Measurements from ENCODE around the gene TBC1D7. TPM values are rescaled to one million over a fixed set of nuclear protein-coding genes. Genes with fewer than 3 reads are reported as not detected.
A peak's percentile ranks its signal among the peaks of the same experiment; 100 is the strongest.

Gene TBC1D7
- total RNA-seq, 6 donors from 2014 or later: 8.1 to 32.5 (median 14.3) TPM

DNA sequence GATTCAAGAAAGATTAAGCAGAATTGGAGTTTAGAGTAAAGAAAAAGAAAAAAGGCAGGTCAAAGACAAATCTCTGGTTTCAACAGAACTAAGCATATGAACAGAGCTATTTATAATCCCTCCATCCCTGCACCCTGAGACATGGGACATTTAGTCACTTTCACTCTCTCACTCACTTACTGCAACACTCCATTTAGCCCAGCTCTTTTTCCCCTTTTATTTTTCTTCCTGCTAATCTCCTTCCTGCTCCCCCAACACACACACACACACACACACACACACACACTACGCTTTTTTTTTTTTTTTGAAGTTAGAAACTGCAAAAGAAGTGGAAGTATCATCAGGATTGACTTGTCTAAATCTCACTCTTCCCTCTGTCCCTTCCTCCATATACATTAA, 45.1 kb upstream of the TBC1D7 start:
- peaks cover 0 to 6% (median 2%) of the 10 kb centered on the region in 4 donors for H3K4me1 ChIP-seq
- no peaks in the 10 kb centered on the region for H3K36me3 ChIP-seq
- no peak for TF ChIP-seq POLR2AphosphoS5 (IDR thresholded peaks at IDR 0.05)
- TF ChIP-seq, protein P1, sequence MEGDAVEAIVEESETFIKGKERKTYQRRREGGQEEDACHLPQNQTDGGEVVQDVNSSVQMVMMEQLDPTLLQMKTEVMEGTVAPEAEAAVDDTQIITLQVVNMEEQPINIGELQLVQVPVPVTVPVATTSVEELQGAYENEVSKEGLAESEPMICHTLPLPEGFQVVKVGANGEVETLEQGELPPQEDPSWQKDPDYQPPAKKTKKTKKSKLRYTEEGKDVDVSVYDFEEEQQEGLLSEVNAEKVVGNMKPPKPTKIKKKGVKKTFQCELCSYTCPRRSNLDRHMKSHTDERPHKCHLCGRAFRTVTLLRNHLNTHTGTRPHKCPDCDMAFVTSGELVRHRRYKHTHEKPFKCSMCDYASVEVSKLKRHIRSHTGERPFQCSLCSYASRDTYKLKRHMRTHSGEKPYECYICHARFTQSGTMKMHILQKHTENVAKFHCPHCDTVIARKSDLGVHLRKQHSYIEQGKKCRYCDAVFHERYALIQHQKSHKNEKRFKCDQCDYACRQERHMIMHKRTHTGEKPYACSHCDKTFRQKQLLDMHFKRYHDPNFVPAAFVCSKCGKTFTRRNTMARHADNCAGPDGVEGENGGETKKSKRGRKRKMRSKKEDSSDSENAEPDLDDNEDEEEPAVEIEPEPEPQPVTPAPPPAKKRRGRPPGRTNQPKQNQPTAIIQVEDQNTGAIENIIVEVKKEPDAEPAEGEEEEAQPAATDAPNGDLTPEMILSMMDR (IDR thresholded peaks at IDR 0.05): no peak
- TF ChIP-seq EP300 (IDR thresholded peaks at IDR 0.05): no peak
- TF ChIP-seq POLR2A (IDR thresholded peaks at IDR 0.05): no peak
- DNase-seq (no peak), ATAC-seq (ENCODE audit: low FRiP score in 2 of 2) (no peak)
- no peaks in the 10 kb centered on the region for H3K9me3 ChIP-seq
- WGBS, 2 donors: 48 to 60% methylated on average over 1 of the region's 1 CpG
- H3K4me3 ChIP-seq: no peak overlapping the region
- no peaks in the 10 kb centered on the region for H3K27me3 ChIP-seq
- peak overlapping the region in 1 of 4 donors; percentile 12 for H3K27ac ChIP-seq

DNA sequence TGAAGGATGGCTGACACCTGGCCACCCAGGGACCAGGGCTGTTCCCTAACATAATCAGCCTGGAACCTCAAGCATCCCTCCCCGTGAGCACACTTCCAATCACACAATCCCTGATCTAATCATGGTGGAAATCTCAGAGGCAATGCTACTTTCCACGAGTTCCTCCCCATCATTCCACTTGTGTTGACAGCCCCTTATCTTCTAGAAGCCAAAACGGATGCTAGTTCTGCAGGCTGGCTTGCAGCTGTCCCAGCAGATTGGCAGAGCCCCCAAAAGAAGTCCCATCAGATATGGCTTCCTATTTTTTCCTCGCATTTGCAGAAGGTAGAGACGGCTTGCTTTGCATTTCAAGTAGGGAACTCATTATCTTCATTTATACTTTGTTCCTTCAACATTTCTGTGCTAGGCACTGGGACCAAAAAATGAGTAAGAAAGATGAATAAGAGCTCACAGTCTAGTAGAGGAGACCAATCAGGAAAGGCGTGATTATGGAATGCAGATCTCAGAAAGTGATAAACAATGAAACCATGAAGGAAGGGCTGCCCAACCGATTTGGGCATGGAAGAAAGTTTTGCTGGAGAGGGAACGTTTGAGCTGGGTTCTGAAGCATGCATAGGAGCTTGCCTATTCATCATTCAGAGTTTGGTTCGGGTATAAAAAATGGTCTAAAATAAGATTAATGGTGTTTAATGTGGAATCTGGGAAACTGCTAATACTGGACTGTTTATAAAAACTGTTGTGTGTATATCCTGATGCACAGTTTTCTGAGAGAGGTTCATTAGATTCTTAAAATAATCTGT, 44.6 kb upstream of the TBC1D7 start:
- H3K36me3 ChIP-seq: no peaks in the 10 kb centered on the region
- DNase-seq (no peak), ATAC-seq (ENCODE audit: low FRiP score in 2 of 2) (no peak)
- WGBS, 2 donors: 59 to 64% methylated on average over 9 of the region's 9 CpGs
- TF ChIP-seq, protein P1 (IDR thresholded peaks at IDR 0.05): no peak
- TF ChIP-seq EP300 (IDR thresholded peaks at IDR 0.05) (no peak), POLR2AphosphoS5 (IDR thresholded peaks at IDR 0.05) (no peak), POLR2A (IDR thresholded peaks at IDR 0.05) (no peak)
- no peaks in the 10 kb centered on the region for H3K27me3 ChIP-seq
- peak overlapping the region in 2 of 4 donors; percentile 14 to 65 for H3K27ac ChIP-seq
- no peak overlapping the region for H3K4me3 ChIP-seq
- H3K4me1 ChIP-seq: peaks cover 0 to 11% (median 7%) of the 10 kb centered on the region in 4 donors
- H3K9me3 ChIP-seq: no peaks in the 10 kb centered on the region

DNA sequence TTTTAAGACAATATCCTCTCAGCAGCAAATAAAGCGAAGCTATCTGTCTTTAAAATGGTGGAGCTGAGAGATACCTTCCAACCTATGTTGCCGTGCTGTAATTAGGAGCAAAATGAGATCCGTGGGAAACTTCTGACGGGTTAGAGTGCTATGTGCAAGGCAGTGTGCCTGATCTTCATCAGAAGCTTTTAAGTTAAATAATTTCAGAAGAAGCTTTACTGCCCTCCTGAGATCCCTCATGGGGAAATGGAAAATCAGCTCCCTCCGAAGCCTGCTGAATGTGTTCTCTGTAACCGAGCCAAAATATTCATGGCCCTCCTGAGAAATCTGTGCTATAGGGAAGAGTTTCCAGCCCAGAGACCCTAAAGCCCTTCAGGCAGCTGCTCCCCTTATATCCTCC, 43.7 kb upstream of the TBC1D7 start:
- H3K36me3 ChIP-seq: no peaks in the 10 kb centered on the region
- ATAC-seq (ENCODE audit: low FRiP score in 2 of 2) (no peak), DNase-seq (no peak)
- H3K27me3 ChIP-seq: no peaks in the 10 kb centered on the region
- H3K9me3 ChIP-seq: no peaks in the 10 kb centered on the region
- no peak overlapping the region for H3K4me3 ChIP-seq
- TF ChIP-seq POLR2AphosphoS5 (IDR thresholded peaks at IDR 0.05) (no peak), POLR2A (IDR thresholded peaks at IDR 0.05) (no peak), EP300 (IDR thresholded peaks at IDR 0.05) (no peak)
- TF ChIP-seq, protein P1 (IDR thresholded peaks at IDR 0.05): no peak
- WGBS, 2 donors: 85 to 91% methylated on average over 6 of the region's 6 CpGs
- H3K27ac ChIP-seq: peak overlapping the region in 2 of 4 donors; percentile 14 to 65
- peaks cover 4 to 15% (median 12%) of the 10 kb centered on the region in 4 donors for H3K4me1 ChIP-seq

DNA sequence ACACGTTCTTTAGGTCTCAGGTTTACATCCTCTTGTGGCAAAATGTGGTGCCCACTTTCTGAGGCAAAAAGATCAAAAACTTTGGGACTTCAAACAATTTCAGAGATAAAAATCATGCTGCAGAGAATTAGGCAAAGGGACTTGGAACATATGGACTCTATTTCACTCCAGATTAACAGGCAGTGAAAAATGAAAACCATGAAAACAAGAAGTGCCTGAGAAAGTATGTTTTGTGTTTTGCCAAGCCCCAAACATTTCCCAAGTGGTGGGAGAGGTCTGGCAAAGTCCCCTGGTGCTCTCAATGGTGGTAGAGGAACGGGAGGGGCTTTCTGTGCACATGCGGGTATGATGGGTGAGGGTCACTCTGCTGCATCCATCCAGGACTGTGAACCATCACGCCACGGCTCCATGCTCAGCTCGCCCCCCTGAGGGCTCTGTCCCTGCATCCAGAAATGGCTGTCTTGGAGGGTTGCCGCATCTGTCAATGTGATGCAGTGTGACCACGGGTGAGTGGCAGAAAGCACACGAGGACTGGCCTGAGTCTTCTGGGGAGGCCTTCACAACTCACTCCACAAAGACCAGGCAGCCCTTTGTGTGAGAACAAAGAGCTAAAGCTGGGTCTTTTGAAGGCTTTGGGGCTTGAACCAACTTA, 43.2 kb upstream of the TBC1D7 start:
- H3K9me3 ChIP-seq: no peaks in the 10 kb centered on the region
- no peaks in the 10 kb centered on the region for H3K36me3 ChIP-seq
- H3K27ac ChIP-seq: peak overlapping the region in 2 of 4 donors; percentile 14 to 65
- TF ChIP-seq POLR2AphosphoS5 (IDR thresholded peaks at IDR 0.05) (peak in 1 of 2 donors; percentile 19), EP300 (IDR thresholded peaks at IDR 0.05) (no peak)
- H3K4me3 ChIP-seq: no peak overlapping the region
- H3K4me1 ChIP-seq: peaks cover 4 to 15% (median 12%) of the 10 kb centered on the region in 4 donors
- 66 to 69% methylated on average over 9 of the region's 9 CpGs for WGBS, 2 donors
- ATAC-seq (ENCODE audit: low FRiP score in 2 of 2) (no peak), DNase-seq (peak in 1 of 2 donors; percentile 8)
- H3K27me3 ChIP-seq: no peaks in the 10 kb centered on the region

DNA sequence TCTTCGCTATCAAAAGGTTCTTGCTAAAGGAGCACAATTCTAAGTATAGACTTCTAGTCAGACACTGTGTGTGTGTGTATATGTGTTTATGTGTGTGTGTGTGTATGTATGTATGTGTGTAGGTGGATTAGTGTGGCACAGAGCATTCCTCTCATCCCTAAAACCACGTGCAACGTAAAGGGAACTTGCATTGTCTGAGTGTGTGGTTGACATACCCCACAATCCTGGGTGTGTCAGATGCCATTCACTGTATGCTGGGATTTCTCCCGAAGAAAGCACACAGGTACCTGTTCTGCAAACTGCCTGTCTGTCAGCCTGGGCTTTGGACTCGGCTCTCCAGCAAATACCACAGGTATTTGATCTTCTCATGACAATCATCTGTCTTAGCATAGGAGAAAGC, 42.3 kb upstream of the TBC1D7 start:
- Histone ChIP-seq H3K9me3 (no peaks in the 10 kb centered on the region), H3K4me1 (peaks cover 4 to 15% (median 12%) of the 10 kb centered on the region in 4 donors), H3K36me3 (no peaks in the 10 kb centered on the region), H3K4me3 (no peak overlapping the region), H3K27ac (no peak overlapping the region), H3K27me3 (no peaks in the 10 kb centered on the region)
- 74 to 83% methylated on average over 5 of the region's 5 CpGs for WGBS, 2 donors
- ATAC-seq (ENCODE audit: low FRiP score in 2 of 2) (no peak), DNase-seq (no peak)
- no peak for TF ChIP-seq EP300 (IDR thresholded peaks at IDR 0.05)
- no peak for TF ChIP-seq POLR2A (IDR thresholded peaks at IDR 0.05)
- TF ChIP-seq POLR2AphosphoS5 (IDR thresholded peaks at IDR 0.05): no peak

All from upper lobe of left lung (tissue), 6 donors.